HTR-8/SVneo (cell line): ENCODE measurements around the gene PIGZ.
A peak's percentile ranks its signal among the peaks of the same experiment; 100 is the strongest.

Source experiments
- DNase-seq: peaks from one replicate; pipeline ENCODE4 v3.0.0; 2011; ENCODE audit warnings: low spot score, mixed read lengths; ENCODE audit not compliant: insufficient read length
- FAIRE-seq: peaks from 2 replicates; lab custom pipeline; 2011; peaks lifted over from hg19 to GRCh38; lab: Jason Lieb, UNC

Gene PIGZ

DNA sequence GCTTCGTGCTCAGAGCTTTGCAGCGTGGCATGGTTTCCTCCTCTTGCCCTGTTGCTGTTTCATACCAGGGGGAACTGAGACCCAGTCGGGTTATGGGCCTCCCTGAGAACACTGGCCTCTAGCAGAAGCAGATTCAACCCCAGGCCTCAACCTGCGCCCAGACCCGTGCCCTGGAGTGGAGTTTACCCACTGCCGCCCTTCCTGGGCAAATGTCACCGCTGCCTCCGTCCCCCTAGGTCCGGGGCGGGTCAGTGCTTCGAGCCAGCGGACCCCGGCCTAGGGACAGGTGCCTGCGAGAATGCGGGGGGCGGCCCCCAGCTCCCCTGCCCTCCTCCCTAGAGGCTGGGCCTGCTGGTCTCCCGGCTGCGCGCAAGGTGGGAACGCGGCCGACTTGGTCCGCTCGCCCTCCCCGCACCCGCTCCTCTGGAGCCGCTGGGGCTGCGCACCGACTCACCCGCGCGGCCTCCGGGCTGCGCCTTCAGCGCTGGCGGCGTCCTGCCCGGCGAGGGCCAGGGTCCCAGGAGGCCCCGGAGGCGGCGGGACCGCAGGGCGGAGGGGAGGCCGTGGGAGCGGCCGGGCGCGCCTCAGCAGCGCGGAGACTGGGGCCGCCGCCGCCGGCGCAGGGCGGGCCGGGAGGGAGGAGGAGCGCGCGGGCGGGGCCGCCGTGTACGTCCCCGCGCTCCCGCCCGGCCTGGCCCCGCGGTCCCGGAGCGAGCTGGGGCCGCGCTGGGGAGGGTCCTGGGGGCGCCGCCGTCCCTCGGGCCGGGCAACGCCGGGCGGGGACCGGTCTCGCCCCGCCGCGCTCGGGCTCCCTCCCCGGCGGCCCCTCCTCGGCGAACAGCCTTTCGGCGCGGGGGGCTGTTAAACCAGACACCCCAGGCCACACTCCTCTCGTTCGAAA lies at the start of gene PIGZ:
TSS of gene PIGZ (minus strand) at position 601 of the 901 bp plus-strand sequence. CDS start 16,802 bp downstream, outside the sequence.
- DNase-seq (no peak), FAIRE-seq (peak; percentile 55)

GRCh38 chr3:197017003-197017402 lies 48.4 kb upstream of the PIGZ start:
- no peak for FAIRE-seq
- no peak for DNase-seq

DNA sequence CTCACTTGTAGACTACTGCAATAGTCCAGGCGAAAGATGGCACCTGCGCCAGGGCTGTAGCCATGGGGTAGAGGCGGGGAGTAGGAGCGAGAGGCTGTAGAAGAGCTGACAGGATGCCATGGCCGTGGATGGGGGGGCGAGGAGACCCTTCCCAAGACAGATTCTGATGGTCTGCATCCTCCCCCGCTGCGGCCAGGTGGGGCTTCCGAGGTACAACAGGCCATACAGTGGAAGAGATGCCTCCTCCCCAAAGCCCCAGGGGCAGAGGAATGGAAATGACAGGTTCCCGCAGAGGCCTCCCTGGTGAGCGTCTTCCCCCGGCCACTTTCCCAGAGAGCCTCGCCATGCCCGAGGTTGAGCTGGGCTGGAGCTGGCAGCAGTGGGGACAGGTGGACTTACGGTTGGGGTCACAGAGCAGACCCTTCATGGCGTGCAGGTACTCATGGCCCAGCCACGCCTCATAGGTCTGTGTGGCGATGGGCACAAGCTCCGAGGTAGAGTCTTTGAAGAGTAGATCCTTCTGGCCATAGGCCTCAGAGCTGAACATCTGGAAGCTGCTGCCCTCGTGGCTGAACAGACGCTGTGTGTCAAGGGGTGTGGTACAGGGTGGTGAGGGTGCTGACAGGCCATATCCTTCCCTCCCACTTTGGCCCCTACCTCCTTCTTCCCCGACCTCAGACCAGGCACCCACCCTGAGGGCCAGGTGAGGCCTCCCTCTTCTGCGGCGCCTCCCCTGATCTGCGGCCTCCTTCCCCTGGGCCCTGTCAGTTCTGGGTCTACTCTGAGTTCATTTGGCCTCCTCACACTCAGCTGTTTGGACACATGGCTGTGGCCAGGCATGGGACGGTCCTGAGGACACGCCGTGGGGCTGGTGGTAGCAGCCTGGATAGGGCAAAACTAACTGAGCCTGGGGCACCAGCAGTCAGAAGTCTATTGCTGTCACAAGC lies 47.4 kb upstream of the PIGZ start:
- FAIRE-seq (no peak), DNase-seq (no peak)

DNA sequence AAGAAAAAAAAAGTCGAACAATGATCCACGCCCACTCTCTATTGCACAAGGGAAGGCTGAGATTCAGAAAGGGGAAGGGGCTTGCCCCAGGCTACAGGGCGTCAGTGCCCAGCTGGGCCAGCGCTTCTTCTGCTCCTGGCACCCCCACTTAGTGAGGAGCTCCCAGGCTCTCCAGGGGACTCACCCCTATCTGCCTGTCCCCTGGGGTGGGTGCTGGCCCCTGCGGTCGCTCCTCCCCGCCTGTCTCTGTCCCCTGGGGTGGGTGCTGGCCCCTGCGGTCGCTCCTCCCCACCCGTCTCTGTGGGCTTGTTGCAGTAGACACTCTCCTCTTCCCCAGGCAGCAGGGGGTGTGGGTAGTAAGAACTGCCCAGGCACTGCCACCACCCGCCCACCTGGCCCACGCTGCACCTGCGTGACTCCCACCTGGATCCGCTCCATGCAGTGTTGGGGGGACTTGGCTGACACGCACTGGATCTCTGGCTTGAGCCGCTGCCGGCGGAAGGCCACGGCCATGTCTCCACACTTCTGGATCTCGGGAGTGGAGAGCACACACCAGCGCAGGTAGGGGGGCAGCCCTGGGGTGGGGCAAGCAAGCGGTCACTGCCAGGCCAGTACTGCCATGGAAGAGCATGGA lies 46.4 kb upstream of the PIGZ start:
- no peak for FAIRE-seq
- no peak for DNase-seq

- no peak for FAIRE-seq
- DNase-seq, result no peak
Measured at GRCh38 chr3:197014024-197014423, 45.4 kb upstream of the PIGZ start.

DNA sequence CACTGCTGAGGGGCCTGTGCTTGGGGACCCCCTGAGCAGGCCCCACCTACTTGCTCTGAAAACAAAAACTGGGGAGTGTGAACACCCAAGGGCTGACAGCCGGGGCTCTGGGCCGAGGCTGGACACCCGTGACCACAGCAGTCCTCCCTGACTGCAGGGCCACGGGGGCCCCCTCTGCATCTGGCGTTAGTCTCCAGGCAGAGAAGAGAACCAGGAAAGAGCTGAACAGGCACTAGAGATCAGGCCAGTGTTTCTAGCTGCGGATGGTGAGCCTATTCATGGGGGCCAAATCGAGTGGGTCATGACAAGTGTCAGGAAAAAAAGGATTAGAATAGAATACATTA lies 43.9 kb upstream of the PIGZ start:
- DNase-seq (no peak), FAIRE-seq (no peak)

GRCh38 chr3:197011780-197012539 lies 43.3 kb upstream of the PIGZ start:
- no peak for FAIRE-seq
- DNase-seq, result no peak

DNA sequence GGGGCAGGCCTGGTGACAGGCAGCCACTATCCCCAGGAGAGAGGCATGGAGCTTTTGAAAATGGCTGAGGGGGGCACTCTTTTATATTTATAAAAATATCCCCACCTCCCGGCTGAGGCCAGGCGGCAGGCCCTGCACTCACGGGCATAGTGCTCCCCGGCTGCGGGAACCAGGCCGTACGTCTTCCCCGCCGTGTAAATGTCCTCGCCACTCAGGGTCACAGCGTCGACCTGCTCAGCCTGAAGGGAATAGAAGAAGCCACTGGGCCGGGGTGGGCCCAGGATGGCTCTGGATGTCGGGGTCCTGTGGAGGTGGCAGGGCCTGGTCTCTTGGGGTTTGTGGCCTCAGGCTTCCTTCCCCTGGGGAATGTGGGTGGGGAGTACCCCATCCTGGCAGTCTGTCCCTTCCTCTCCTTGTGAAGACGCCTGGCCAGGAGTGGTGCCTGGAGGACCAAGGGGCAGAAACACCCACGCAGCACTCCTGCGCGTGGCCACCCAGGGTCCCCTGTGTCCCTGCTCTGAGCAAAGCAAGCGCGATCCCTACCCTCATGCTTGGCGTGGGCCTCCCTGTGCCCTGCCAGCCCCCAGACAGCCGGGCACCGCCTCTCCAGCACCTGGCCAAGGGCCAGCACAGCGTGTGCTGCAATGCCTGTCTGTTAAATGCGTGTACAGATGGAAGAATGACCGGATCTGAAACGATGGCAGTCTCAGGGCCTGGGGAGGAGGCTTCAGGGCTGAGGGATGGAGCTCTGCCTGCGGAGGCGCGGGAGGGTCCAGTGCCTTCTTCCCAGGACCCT lies 42.1 kb upstream of the PIGZ start:
- FAIRE-seq, result no peak
- no peak for DNase-seq

GRCh38 chr3:197009532-197010019 lies 40.9 kb upstream of the PIGZ start:
- no peak for DNase-seq
- no peak for FAIRE-seq

- no peak for FAIRE-seq
- DNase-seq, result no peak
Measured at GRCh38 chr3:197008436-197009209, 40.0 kb upstream of the PIGZ start.

DNA sequence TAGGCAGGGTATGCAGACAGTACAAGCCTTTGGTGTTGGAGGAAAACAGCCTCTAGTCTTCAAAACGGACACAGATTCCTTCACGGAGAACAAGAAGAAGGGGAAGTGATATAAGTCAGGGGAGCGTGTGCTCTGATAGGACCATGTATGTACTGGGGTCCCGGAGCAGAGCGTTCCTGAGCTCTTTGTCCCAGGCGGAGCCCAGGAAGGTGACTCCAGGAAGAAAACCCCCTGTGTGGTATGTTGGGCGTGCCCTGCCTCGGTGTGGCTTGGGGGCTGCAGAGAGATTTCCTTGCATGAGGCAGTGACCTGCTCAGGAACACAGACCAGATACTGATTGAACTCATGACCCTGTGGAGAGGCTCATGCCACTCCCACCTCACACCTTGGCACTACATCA lies 39.3 kb upstream of the PIGZ start:
- DNase-seq (no peak), FAIRE-seq (no peak)

GRCh38 chr3:197007296-197007940 lies 38.8 kb upstream of the PIGZ start:
- DNase-seq, result no peak
- no peak for FAIRE-seq

DNA sequence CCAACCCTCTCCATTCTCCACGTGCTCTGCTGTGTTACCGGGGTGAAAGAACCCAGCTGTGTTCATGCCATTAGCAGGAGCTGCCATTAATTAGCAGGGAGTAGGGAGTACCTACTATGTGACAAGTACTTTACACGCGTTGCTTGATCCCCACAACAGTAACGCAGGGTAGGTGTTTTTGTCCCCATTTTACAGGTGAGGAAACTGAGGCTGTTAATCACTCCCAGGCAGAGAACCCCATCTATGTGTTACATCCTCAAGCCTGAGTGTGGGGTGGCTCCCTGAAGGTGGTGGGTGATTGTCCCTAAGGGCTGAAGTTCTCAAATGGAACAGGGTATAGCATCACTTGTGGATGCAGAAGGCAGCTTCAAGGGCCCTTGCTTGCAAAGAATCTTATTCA lies 38.2 kb upstream of the PIGZ start:
- FAIRE-seq (peak; percentile 70), DNase-seq (no peak)

- FAIRE-seq (no peak), DNase-seq (no peak)
Measured at GRCh38 chr3:197006446-197006845, 37.8 kb upstream of the PIGZ start.

- no peak for FAIRE-seq
- no peak for DNase-seq
Measured at GRCh38 chr3:197003461-197004385, 35.1 kb upstream of the PIGZ start.

DNA sequence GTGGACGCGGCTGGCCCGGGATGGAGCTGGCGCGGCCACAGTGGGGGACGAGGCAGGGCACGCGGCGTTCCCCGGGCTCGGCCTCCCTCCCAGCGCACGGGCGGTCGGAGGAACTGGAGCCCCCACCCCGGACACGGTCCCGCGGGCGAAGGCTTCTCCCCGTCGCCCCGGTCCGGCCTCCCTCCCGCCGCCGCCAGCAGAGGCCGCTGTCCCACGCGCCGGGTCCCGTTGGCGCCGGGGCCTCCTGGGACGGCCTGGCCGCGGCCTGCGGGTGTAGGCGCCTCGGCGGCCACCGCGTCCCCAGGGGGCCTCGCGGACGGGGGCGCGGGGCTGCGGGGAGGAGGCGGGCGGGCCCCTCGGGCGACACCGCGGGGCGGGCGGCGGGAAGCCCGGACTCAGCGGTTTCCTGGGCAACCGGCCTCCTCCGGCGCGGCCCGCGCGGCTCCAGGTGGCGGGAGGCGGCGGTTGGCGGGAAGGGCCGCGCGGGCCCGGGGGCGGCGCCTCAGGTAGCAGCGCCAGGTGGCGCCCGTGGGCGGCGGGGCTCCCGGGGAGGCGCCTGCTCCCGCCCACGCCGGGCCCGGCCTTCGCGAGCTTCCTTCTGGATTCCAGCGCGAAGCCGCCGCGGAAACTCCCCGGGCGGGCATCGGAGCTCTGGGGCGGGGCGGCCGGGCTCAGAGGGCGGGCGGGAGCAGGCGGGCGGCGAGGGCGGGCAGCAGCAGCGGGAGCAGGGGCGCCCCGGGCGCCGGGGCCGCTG lies 34.2 kb upstream of the PIGZ start:
- FAIRE-seq, result peak; percentile 28
- DNase-seq, result peak; percentile 81
